Astrocyte of the cerebellum (primary cell): ENCODE data around the gene SCN1B.

Source experiments
- DNase-seq: peaks from one replicate; pipeline ENCODE4 v3.0.0-alpha.2; 2011; ENCODE audit warnings: low read depth
- H3K4me3 ChIP-seq: 2 replicates; pipeline ENCODE4 v1.5.1; 2011; ENCODE audit warnings: mild to moderate bottlenecking, low read depth, low read length, moderate library complexity
- CTCF ChIP-seq: IDR thresholded peaks from 2 replicates; pipeline ENCODE4 v1.5.1; 2012; ENCODE audit warnings: low read length, low read depth, moderate library complexity, mild to moderate bottlenecking; ENCODE audit errors: missing control alignments
- in situ Hi-C: cut with HindIII; loops from 2 replicates; pipeline ENCODE4 v1.10.0; 2017; ENCODE audit warnings: low sequenced_read_pairs

Gene SCN1B

GRCh38 chr19:35054626-35055025 is 24.4 kb downstream of the SCN1B start:
- H3K4me3 ChIP-seq: no peak overlapping the region
- TF ChIP-seq CTCF: no peak
- DNase-seq: no peak
- in situ Hi-C loops: no loop called here

GRCh38 chr19:35055715-35056179 is 25.5 kb downstream of the SCN1B start:
- in situ Hi-C loops: no loop called here
- TF ChIP-seq CTCF: peak; percentile 28
- no peak overlapping the region for H3K4me3 ChIP-seq
- no peak for DNase-seq

GRCh38 chr19:35056513-35057063 is 26.3 kb downstream of the SCN1B start:
- no peak for TF ChIP-seq CTCF
- in situ Hi-C loops: no loop called here
- no peak overlapping the region for H3K4me3 ChIP-seq
- DNase-seq: no peak

GRCh38 chr19:35058370-35058769 is 28.1 kb downstream of the SCN1B start:
- no peak for TF ChIP-seq CTCF
- DNase-seq: no peak
- H3K4me3 ChIP-seq: no peak overlapping the region
- in situ Hi-C loops: no loop called here

GRCh38 chr19:35059006-35059798 is 28.9 kb downstream of the SCN1B start:
- no peak for TF ChIP-seq CTCF
- DNase-seq: no peak
- in situ Hi-C loops: no loop called here
- no peak overlapping the region for H3K4me3 ChIP-seq

- TF ChIP-seq CTCF: no peak
- no peak overlapping the region for H3K4me3 ChIP-seq
- in situ Hi-C loops: no loop called here
- DNase-seq: no peak
These were observed 29.5 kb downstream of the SCN1B start for GRCh38 chr19:35059799-35060091.
